Stimulated activated CD8-positive, alpha-beta memory T cell treated with anti-CD3 and anti-CD28 coated beads, Interleukin-4, amount 100 ng/mL, for 48 hours (primary cell): ENCODE data around the gene RBM42.
A peak's percentile ranks its signal among the peaks of the same experiment; 100 is the strongest.

Experiments
- DNase-seq: peaks from one replicate; pipeline ENCODE4 v3.0.0-alpha.2; 2020

RBM42 gene

GRCh38 chr19:35655600-35655999 lies 26.8 kb downstream of the RBM42 start:
- no peak for DNase-seq

- DNase-seq, result no peak
These were observed 27.9 kb downstream of the RBM42 start for GRCh38 chr19:35656700-35657099.

- DNase-seq, result no peak
These were observed 29.3 kb downstream of the RBM42 start for GRCh38 chr19:35657904-35658700.

- DNase-seq, result no peak
These were observed 33.1 kb downstream of the RBM42 start for GRCh38 chr19:35661995-35662340.

GRCh38 chr19:35663981-35664380 lies 35.1 kb downstream of the RBM42 start:
- DNase-seq, result no peak

- DNase-seq, result no peak
These were observed 36.3 kb downstream of the RBM42 start for GRCh38 chr19:35665157-35665556.

GRCh38 chr19:35665604-35666003 lies 36.8 kb downstream of the RBM42 start:
- DNase-seq, result no peak

GRCh38 chr19:35666251-35666913 lies 37.5 kb downstream of the RBM42 start, which contains the start of gene UPK1A:
Gene UPK1A, plus strand, starts transcription at chr19:35666517. Its CDS starts 296 bp downstream, at chr19:35666813.
- no peak for DNase-seq

GRCh38 chr19:35669566-35669965 lies 40.7 kb downstream of the RBM42 start:
- no peak for DNase-seq

- no peak for DNase-seq
These were observed 41.1 kb downstream of the RBM42 start for GRCh38 chr19:35669974-35670373.

GRCh38 chr19:35670686-35671085 lies 41.9 kb downstream of the RBM42 start:
- DNase-seq, result no peak

GRCh38 chr19:35671818-35672217 lies 43.0 kb downstream of the RBM42 start:
- DNase-seq, result no peak

- peak; percentile 72 for DNase-seq
These were observed 44.4 kb downstream of the RBM42 start for GRCh38 chr19:35673121-35673804.

- no peak for DNase-seq
These were observed 46.8 kb downstream of the RBM42 start for GRCh38 chr19:35675589-35676140.
